Measurements from ENCODE around the gene LPIN2. TPM values are rescaled to one million over a fixed set of nuclear protein-coding genes. Genes with fewer than 3 reads are reported as not detected.

LPIN2 gene
- total and polyA plus RNA-seq, 2 experiments from 2014 or later: 19.5 to 33.9 TPM

GRCh38 chr18:2976218-2977132 is 36.5 kb downstream of the LPIN2 start:
- Histone ChIP-seq H4K20me1 (ENCODE audit: insufficient read depth) (no peaks in the 10 kb centered on the region), H3K4me3 (no peak overlapping the region), H3K27ac (0 out of 2 replicates have a peak overlapping the region, but pooled peaks have one; percentile 97), H3F3A (ENCODE audit: insufficient read depth) (peaks cover 48% of the 10 kb centered on the region), H3K4me2 (ENCODE audit: unreplicated experiment) (no peak overlapping the region), H2AFZ (no peak overlapping the region), H3K4me1 (ENCODE audit: insufficient read depth) (peaks cover 47% of the 10 kb centered on the region), H3K9me2 (ENCODE audit: insufficient read depth) (no peaks in the 10 kb centered on the region), H3K9ac (no peak overlapping the region), H3K79me2 (ENCODE audit: insufficient read depth) (peaks cover 97% of the 10 kb centered on the region), H3K9me3 (ENCODE audit: low read depth) (no peaks in the 10 kb centered on the region), H3K36me3 (ENCODE audit: low read depth) (no peaks in the 10 kb centered on the region), H3K27me3 (replicated peaks; ENCODE audit: insufficient read depth) (no peaks in the 10 kb centered on the region)
- DNase-seq: no peak
- in situ Hi-C loops (cut with MboI): no loop called here
- no peak for TF ChIP-seq EZH2 (IDR thresholded peaks at IDR 0.05; ENCODE audit: insufficient read depth, poor library complexity, severe bottlenecking)
- TF ChIP-seq EZH2phosphoT487 (IDR thresholded peaks at IDR 0.05; ENCODE audit: insufficient read depth, low read depth): no peak
- 85 to 86% methylated on average over 8 of the region's 8 CpGs for WGBS, 2 experiments (ENCODE audit: low coverage in 1 of 2, low lambda C conversion rate in 2 of 2, missing lambda C conversion rate in 2 of 2)

DNA sequence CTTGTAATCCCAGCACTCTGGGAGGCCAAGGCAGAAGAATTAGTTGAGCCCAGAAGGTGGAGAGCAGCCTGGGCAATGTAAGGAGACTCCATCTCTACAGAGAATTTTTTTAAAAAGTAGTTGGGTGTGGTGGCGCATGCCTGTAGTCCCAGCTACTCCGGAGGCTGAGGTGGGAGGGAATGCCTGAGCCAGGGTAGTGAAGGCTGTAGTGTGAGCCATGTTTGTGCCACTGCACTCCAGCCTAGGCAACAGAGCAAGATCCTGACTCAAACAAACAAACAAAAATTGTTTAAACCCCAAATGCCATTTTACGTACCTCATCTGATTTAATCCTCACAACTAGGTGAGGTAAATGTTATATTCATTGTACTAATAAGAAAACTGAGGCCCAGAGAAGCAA is 38.2 kb downstream of the LPIN2 start:
- peaks cover 29% of the 10 kb centered on the region for H3K4me1 ChIP-seq (ENCODE audit: insufficient read depth)
- H3K4me3 ChIP-seq: no peak overlapping the region
- H3K4me2 ChIP-seq (ENCODE audit: unreplicated experiment): no peak overlapping the region
- DNase-seq: no peak
- H3K36me3 ChIP-seq (ENCODE audit: low read depth): no peaks in the 10 kb centered on the region
- no peaks in the 10 kb centered on the region for H3K9me3 ChIP-seq (ENCODE audit: low read depth)
- 96 to 100% methylated on average over 3 of the region's 3 CpGs for whole genome bisulfite sequencing, 2 experiments (ENCODE audit: low coverage in 1 of 2, low lambda C conversion rate in 2 of 2, missing lambda C conversion rate in 2 of 2)
- H3K9me2 ChIP-seq (ENCODE audit: insufficient read depth): no peaks in the 10 kb centered on the region
- no peaks in the 10 kb centered on the region for H4K20me1 ChIP-seq (ENCODE audit: insufficient read depth)
- H3K27me3 ChIP-seq (replicated peaks; ENCODE audit: insufficient read depth): no peaks in the 10 kb centered on the region
- H3K79me2 ChIP-seq (ENCODE audit: insufficient read depth): peaks cover 97% of the 10 kb centered on the region
- no peak overlapping the region for H3K27ac ChIP-seq
- H2AFZ ChIP-seq: no peak overlapping the region
- H3F3A ChIP-seq (ENCODE audit: insufficient read depth): peaks cover 30% of the 10 kb centered on the region
- H3K9ac ChIP-seq: no peak overlapping the region
- TF ChIP-seq EZH2 (IDR thresholded peaks at IDR 0.05; ENCODE audit: insufficient read depth, poor library complexity, severe bottlenecking) (no peak), EZH2phosphoT487 (IDR thresholded peaks at IDR 0.05; ENCODE audit: insufficient read depth, low read depth) (no peak)
- in situ Hi-C loops (cut with MboI): no loop called here

DNA sequence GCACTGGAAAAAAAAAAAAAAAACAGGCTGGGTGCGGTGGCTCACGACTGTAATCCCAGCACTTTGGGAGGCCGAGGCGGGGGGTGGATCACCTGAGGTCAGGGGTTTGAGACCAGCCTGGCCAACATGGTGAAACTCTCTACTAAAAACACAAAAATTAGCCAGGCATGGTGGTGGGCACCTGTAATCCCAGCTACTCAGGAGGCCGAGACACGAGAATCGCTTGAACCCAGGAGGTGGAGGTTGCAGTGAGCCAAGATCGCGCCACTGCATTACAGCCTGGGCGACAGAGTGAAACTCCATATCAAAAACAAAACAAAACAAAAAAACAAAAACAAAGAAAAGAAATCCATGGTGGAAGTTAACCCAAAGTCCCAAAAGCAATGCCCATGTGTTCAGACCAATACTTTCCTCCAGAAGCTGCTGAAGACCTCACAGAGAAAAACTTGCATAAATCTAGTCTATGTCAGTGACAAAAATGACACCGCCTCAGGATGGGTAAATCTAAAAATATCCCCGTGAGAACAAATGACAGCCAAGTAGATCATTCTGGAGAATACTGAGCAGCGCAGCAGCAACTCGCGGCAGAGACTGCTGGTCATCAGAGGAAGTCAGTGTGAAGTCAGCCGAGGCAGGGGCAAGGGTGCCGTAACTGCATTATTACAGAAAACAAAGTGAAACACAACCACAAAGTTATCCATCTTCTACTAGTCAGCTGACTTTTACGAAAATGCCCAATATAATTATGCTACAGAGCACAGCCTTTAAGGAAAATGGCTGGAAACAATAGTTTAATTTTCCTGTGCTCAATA is 41.0 kb downstream of the LPIN2 start:
- Histone ChIP-seq H3K79me2 (ENCODE audit: insufficient read depth) (peaks cover 100% of the 10 kb centered on the region), H3K9ac (peak overlapping the region; percentile 77), H2AFZ (peak overlapping the region; percentile 56), H3K27ac (peak overlapping the region; percentile 71), H3K27me3 (replicated peaks; ENCODE audit: insufficient read depth) (no peaks in the 10 kb centered on the region), H3K9me3 (ENCODE audit: low read depth) (no peaks in the 10 kb centered on the region), H3K4me2 (ENCODE audit: unreplicated experiment) (peak overlapping the region; percentile 73), H3K4me3 (peak overlapping the region; percentile 59), H4K20me1 (ENCODE audit: insufficient read depth) (peaks cover 6% of the 10 kb centered on the region; the same call in 1 of the 2 replicates), H3K36me3 (ENCODE audit: low read depth) (no peaks in the 10 kb centered on the region), H3F3A (ENCODE audit: insufficient read depth) (peaks cover 2% of the 10 kb centered on the region; the same call in 1 of the 2 replicates), H3K9me2 (ENCODE audit: insufficient read depth) (no peaks in the 10 kb centered on the region), H3K4me1 (ENCODE audit: insufficient read depth) (peaks cover 7% of the 10 kb centered on the region; the same call in 1 of the 2 replicates)
- 65 to 72% methylated on average over 18 of the region's 18 CpGs for WGBS, 2 experiments (ENCODE audit: low coverage in 1 of 2, low lambda C conversion rate in 2 of 2, missing lambda C conversion rate in 2 of 2)
- in situ Hi-C loops (cut with MboI): no loop called here
- TF ChIP-seq EZH2 (IDR thresholded peaks at IDR 0.05; ENCODE audit: insufficient read depth, poor library complexity, severe bottlenecking) (no peak), EZH2phosphoT487 (IDR thresholded peaks at IDR 0.05; ENCODE audit: insufficient read depth, low read depth) (no peak)
- DNase-seq: peak; percentile 75
